GM18519 (cell line): ENCODE data around the gene HOXA3.

Experiments used
- ATAC-seq: cut with Tn5 transposase; IDR thresholded peaks from one replicate; pipeline ENCODE4 v1.9.1; 2021; ENCODE audit warnings: mild to moderate bottlenecking, moderate library complexity; ENCODE audit not compliant: unreplicated experiment, low FRiP score

Gene HOXA3

GRCh38 chr7:27106901-27107240 is 45.5 kb downstream of the HOXA3 start:
- ATAC-seq = no peak

- ATAC-seq = no peak
These were observed 46.0 kb downstream of the HOXA3 start for GRCh38 chr7:27106181-27106900.

- ATAC-seq = no peak
These were observed 46.9 kb downstream of the HOXA3 start for GRCh38 chr7:27105301-27106031.

- no peak for ATAC-seq
These were observed 47.9 kb downstream of the HOXA3 start for GRCh38 chr7:27104341-27105058.

GRCh38 chr7:27103489-27104226 is 48.7 kb downstream of the HOXA3 start:
- ATAC-seq = no peak

- no peak for ATAC-seq
These were observed 49.6 kb downstream of the HOXA3 start, which contains the start of gene HOXA2 for GRCh38 chr7:27102581-27103442. TSS of gene HOXA2 (minus strand) at chr7:27102683. CDS start at chr7:27102500, 183 bp downstream.

- ATAC-seq = no peak
These were observed 50.3 kb downstream of the HOXA3 start for GRCh38 chr7:27101957-27102580.

GRCh38 chr7:27101171-27101956 is 51.0 kb downstream of the HOXA3 start:
- no peak for ATAC-seq

- ATAC-seq = no peak
These were observed 51.7 kb downstream of the HOXA3 start for GRCh38 chr7:27100694-27101170.

- no peak for ATAC-seq
These were observed 52.7 kb downstream of the HOXA3 start for GRCh38 chr7:27099453-27100370.

GRCh38 chr7:27098578-27099451 is 53.6 kb downstream of the HOXA3 start:
- no peak for ATAC-seq

GRCh38 chr7:27097686-27098577 is 54.5 kb downstream of the HOXA3 start:
- no peak for ATAC-seq

- no peak for ATAC-seq
These were observed 55.4 kb downstream of the HOXA3 start for GRCh38 chr7:27096768-27097514.

- peak; percentile 87 for ATAC-seq
These were observed 56.3 kb downstream of the HOXA3 start, which contains the start of gene HOXA1 for GRCh38 chr7:27095897-27096767. TSS of gene HOXA1 (minus strand) at chr7:27096000. CDS start at chr7:27095912, 88 bp downstream.
